ENCODE results near the gene PTDSS2. TPM values are rescaled to one million over a fixed set of nuclear protein-coding genes. Genes with fewer than 3 reads are reported as not detected.

PTDSS2 gene
- total RNA-seq, 1 donor from 2014 or later = 185 TPM

DNA sequence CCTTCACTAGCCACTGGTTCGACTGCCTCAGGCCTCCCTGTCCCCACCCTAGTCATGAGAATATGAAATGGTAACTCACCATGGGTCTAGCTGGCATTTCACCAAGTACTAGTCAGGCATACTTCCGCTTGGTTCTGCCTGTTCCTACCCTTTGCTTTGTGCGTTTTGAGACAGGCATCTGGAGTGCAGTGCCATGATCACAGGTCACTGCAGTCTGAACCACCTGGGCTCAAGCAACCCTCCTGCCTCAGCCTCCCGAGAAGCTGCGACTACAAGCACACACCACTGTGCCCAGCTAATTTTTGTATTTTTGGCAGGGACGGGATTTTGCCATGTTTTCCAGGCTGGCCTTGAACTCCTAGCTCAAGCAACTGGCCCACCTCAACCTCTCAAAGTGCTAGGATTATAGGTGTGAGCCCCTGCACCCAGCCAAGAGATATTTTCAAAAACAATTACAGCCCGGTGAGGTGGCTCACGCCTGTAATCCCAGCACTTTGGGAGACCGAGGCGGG, 71.2 kb downstream of the PTDSS2 start:
- Histone ChIP-seq H3K36me3 (no peaks in the 10 kb centered on the region), H3K4me1 (peaks cover 2 to 3% of the 10 kb centered on the region in 2 donors), H3K9me3 (no peaks in the 10 kb centered on the region), H3K4me3 (no peak overlapping the region), H3K27ac (no peak overlapping the region), H3K27me3 (no peaks in the 10 kb centered on the region)
- TF ChIP-seq, protein P1, sequence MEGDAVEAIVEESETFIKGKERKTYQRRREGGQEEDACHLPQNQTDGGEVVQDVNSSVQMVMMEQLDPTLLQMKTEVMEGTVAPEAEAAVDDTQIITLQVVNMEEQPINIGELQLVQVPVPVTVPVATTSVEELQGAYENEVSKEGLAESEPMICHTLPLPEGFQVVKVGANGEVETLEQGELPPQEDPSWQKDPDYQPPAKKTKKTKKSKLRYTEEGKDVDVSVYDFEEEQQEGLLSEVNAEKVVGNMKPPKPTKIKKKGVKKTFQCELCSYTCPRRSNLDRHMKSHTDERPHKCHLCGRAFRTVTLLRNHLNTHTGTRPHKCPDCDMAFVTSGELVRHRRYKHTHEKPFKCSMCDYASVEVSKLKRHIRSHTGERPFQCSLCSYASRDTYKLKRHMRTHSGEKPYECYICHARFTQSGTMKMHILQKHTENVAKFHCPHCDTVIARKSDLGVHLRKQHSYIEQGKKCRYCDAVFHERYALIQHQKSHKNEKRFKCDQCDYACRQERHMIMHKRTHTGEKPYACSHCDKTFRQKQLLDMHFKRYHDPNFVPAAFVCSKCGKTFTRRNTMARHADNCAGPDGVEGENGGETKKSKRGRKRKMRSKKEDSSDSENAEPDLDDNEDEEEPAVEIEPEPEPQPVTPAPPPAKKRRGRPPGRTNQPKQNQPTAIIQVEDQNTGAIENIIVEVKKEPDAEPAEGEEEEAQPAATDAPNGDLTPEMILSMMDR (IDR thresholded peaks at IDR 0.05) = no peak
- intact Hi-C loops (cut with DNase I) = no loop called here
- no peak for DNase-seq (ENCODE audit: low spot score in 2 of 2)

DNA sequence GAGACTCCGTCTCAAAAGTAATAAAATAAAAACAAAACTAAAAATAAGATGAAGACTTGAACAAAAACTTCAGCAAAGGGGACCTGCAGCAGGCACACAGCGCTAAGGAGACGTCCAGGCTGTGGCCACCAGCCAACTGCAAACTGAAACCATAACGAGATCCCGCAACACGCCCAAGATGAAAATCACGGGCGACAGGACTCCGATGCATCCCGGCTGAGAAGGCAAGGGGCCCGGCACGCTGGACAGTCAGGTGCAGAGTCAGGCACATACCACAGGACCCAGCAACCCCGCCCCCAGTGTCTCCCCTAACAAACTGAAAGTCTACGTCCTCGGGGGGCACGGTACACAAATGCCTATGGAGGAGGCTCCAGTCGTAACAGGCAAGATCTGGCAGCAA, 76.1 kb downstream of the PTDSS2 start:
- Histone ChIP-seq H3K9me3 (no peaks in the 10 kb centered on the region), H3K27me3 (no peaks in the 10 kb centered on the region), H3K27ac (no peak overlapping the region), H3K4me1 (no peaks in the 10 kb centered on the region), H3K4me3 (no peak overlapping the region), H3K36me3 (peaks cover 2 to 3% of the 10 kb centered on the region in 2 donors)
- intact Hi-C loops (cut with DNase I) = no loop called here
- TF ChIP-seq, protein P1 (IDR thresholded peaks at IDR 0.05) = no peak
- DNase-seq (ENCODE audit: low spot score in 2 of 2) = no peak

DNA sequence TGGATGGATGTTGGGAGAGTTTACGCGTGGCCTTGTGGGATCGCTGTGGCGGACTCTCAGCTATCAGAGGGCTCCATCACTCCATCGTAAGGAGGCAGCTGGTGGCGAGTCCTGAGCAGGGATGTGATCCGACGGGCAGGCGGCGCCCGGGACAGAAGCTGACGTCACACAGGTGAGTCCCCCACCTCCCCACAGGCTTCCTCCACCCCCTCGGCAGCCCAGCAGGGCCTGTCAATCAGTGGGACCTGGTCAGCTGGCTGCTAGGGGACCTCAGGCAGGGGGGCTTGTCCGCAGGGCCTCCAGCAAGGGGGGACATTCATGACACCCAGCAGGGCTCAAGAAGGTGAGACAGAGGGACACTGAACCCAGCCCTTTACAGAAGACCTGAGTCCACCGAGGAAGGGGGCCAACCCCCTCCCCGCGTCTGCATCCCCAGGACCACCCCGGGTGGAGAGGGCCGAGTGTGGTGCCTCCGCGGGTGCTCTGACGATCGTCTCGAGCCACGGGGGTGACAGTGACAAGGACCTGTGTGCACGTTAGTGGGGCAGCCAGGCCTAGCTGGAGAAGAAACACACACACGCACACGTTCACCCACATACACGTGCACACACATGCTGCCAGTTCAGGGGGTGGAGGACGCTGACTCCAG, 78.2 kb downstream of the PTDSS2 start:
- intact Hi-C loops (cut with DNase I) = no loop called here
- peaks cover 23% of the 10 kb centered on the region in 2 donors for H3K36me3 ChIP-seq
- TF ChIP-seq, protein P1 (IDR thresholded peaks at IDR 0.05) = no peak
- DNase-seq (ENCODE audit: low spot score in 2 of 2) = peak in 1 of 2 donors; percentile 55
- H3K9me3 ChIP-seq = no peaks in the 10 kb centered on the region
- no peak overlapping the region for H3K4me3 ChIP-seq
- H3K27ac ChIP-seq = no peak overlapping the region
- no peaks in the 10 kb centered on the region for H3K4me1 ChIP-seq
- no peaks in the 10 kb centered on the region for H3K27me3 ChIP-seq

DNA sequence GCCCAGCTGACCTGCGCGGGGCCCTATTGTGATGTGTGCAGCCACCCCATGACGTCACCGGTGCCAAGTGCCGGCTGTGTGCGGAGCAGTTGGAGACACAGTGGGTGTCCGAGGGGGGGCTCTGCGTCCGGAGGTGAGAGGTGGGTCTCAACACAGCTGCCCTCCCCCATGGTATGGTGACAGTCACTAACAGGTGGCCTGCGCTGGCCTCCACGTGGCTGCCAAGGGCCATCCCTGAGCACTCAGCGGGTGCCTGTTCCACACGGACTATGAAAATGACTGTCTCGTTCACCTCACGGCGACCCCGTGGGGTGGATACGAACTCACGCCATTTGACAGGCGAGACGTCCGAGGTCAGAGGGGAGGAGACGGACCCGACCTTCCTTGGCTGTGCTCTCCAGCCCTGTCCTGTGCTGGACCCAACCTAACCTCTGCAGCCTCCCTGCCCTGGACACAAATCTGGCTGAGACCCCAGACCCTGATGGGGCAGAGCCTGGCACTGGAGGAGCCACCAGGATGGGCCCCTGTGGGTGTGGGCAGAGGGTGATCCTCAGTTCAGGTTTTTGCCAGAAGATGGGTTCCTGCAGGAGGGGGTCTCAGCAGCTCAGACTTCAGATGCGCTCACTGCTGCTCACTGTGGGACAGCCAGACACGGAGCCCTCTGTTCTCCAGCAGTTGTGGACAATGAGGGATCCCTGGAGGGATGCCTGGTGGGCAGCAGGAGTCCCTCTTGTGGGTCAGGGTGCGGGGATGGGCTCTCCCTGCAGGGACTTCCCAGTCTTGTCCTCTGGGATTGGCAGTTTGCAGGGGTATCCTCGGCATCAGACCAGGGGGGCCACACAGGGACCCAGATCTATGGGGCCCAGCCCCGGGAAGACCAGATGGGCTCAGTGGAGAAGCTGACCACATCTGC, 79.0 kb downstream of the PTDSS2 start:
- H3K27me3 ChIP-seq = no peaks in the 10 kb centered on the region
- no peak overlapping the region for H3K27ac ChIP-seq
- H3K4me1 ChIP-seq = peaks cover under 1 to 4% of the 10 kb centered on the region in 2 donors
- H3K36me3 ChIP-seq = peaks cover 23 to 27% of the 10 kb centered on the region in 2 donors
- peak in 1 of 2 donors; percentile 57 for DNase-seq (ENCODE audit: low spot score in 2 of 2)
- no peaks in the 10 kb centered on the region for H3K9me3 ChIP-seq
- no peak overlapping the region for H3K4me3 ChIP-seq
- intact Hi-C loops (cut with DNase I) = no loop called here
- TF ChIP-seq, protein P1 (IDR thresholded peaks at IDR 0.05) = no peak

DNA sequence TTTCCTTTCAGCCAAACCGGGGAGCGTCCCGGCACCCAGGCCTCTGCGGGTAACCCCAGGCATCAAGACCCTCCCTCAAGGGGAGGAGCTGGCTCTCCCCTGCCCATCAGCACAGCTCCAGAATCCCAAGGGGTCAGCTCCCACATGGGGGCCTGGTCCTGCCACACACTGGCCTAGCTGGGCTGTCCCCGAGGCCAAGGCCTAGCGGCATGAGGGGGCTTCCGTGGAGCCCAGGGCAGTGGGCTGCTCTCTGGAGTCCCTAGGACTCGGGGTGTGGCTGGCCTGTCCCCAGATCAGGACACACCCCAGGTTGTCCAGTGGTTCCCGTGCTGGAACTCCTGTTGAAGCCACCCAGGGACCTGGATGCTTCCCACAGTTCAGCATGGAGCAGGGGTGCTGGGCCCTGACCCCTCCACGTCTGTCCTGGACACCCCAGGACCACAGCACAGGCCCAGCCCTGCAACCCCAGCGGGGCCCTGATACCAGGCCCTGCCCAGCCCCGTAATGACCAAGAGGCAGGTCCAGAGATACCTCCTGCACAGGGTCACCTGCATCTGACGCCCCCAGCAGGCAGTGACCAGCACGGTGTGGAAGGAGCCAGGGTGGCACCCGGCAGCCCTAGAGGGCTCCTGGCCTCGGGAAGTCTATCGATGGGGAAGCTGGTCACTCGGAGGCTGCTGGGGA, 79.8 kb downstream of the PTDSS2 start:
- Histone ChIP-seq H3K4me1 (peaks cover 6 to 12% of the 10 kb centered on the region in 2 donors), H3K36me3 (peaks cover 23 to 27% of the 10 kb centered on the region in 2 donors), H3K27ac (no peak overlapping the region), H3K9me3 (no peaks in the 10 kb centered on the region), H3K4me3 (no peak overlapping the region), H3K27me3 (no peaks in the 10 kb centered on the region)
- peak in 1 of 2 donors; percentile 56 for DNase-seq (ENCODE audit: low spot score in 2 of 2)
- intact Hi-C loops (cut with DNase I) = no loop called here
- TF ChIP-seq, protein P1 (IDR thresholded peaks at IDR 0.05) = no peak
